Measurements from ENCODE around the gene TMSB4X.
"Not testable (repeated sequence)": the region's sequence is repeated elsewhere in the genome, so short reads cannot be mapped to it uniquely, and the experiment has no call there.

Gene TMSB4X

GRCh38 chrX:12955882-12956703, 18.8 kb upstream of the TMSB4X start:
- no peak for DNase-seq (ENCODE audit: low spot score)

- no peak for DNase-seq (ENCODE audit: low spot score)
Observed at GRCh38 chrX:12956704-12957534, 18.0 kb upstream of the TMSB4X start.

GRCh38 chrX:12958059-12958458, 16.9 kb upstream of the TMSB4X start:
- no peak for DNase-seq (ENCODE audit: low spot score)

- no peak for DNase-seq (ENCODE audit: low spot score)
Observed at GRCh38 chrX:12958461-12958860, 16.4 kb upstream of the TMSB4X start.

- DNase-seq (ENCODE audit: low spot score), result no peak
Observed at GRCh38 chrX:12961196-12961718, 13.7 kb upstream of the TMSB4X start.

GRCh38 chrX:12962041-12962504, 12.8 kb upstream of the TMSB4X start:
- DNase-seq (ENCODE audit: low spot score), result no peak

- not testable (repeated sequence) for DNase-seq (ENCODE audit: low spot score)
Observed at GRCh38 chrX:12963210-12963850, 11.6 kb upstream of the TMSB4X start.

- no peak for DNase-seq (ENCODE audit: low spot score)
Observed at GRCh38 chrX:12965131-12965940, 9.6 kb upstream of the TMSB4X start.

GRCh38 chrX:12966151-12966550, 8.8 kb upstream of the TMSB4X start:
- no peak for DNase-seq (ENCODE audit: low spot score)

- no peak for DNase-seq (ENCODE audit: low spot score)
Observed at GRCh38 chrX:12967711-12968465, 7.0 kb upstream of the TMSB4X start.

- DNase-seq (ENCODE audit: low spot score), result no peak
Observed at GRCh38 chrX:12970691-12971202, 4.2 kb upstream of the TMSB4X start.

- no peak for DNase-seq (ENCODE audit: low spot score)
Observed at GRCh38 chrX:12971282-12972003, 3.5 kb upstream of the TMSB4X start.

- DNase-seq (ENCODE audit: low spot score), result no peak
Observed at GRCh38 chrX:12972243-12972642, 2.7 kb upstream of the TMSB4X start.

GRCh38 chrX:12972878-12973560, 1.9 kb upstream of the TMSB4X start:
- no peak for DNase-seq (ENCODE audit: low spot score)

- DNase-seq (ENCODE audit: low spot score), result no peak
Observed at GRCh38 chrX:12973561-12974304, 1.2 kb upstream of the TMSB4X start.

- peak; percentile 69 for DNase-seq (ENCODE audit: low spot score)
Observed at GRCh38 chrX:12974305-12974795, 560 bp upstream of the TMSB4X start.

- no peak for DNase-seq (ENCODE audit: low spot score)
Observed at GRCh38 chrX:12975670-12975965, 708 bp downstream of the TMSB4X start.

- DNase-seq (ENCODE audit: low spot score), result peak; percentile 68
Observed at GRCh38 chrX:12975991-12976558, 1.2 kb downstream of the TMSB4X start.

All from ecto neural progenitor cell (in vitro differentiated cells).